Measurements from ENCODE around the gene MYG1.

MYG1 gene

GRCh38 chr12:53299454-53300180 lies at the start of gene MYG1:
Gene MYG1 (plus strand): TSS chr12:53299695. CDS start chr12:53299738, 43 bp downstream.
- peak; percentile 90 for DNase-seq (ENCODE audit: low spot score)

- DNase-seq (ENCODE audit: low spot score) = peak; percentile 91
These were observed 47.8 kb upstream of the MYG1 start for GRCh38 chr12:53251477-53252348.

GRCh38 chr12:53252349-53252916 lies 47.1 kb upstream of the MYG1 start:
- DNase-seq (ENCODE audit: low spot score) = peak; percentile 36

- no peak for DNase-seq (ENCODE audit: low spot score)
These were observed 46.2 kb upstream of the MYG1 start for GRCh38 chr12:53253298-53253697.

GRCh38 chr12:53254816-53255545 lies 44.5 kb upstream of the MYG1 start:
- DNase-seq (ENCODE audit: low spot score) = no peak

- no peak for DNase-seq (ENCODE audit: low spot score)
These were observed 43.5 kb upstream of the MYG1 start for GRCh38 chr12:53255996-53256395.

GRCh38 chr12:53258541-53259539 lies 40.7 kb upstream of the MYG1 start:
- DNase-seq (ENCODE audit: low spot score) = no peak

- DNase-seq (ENCODE audit: low spot score) = no peak
These were observed 39.6 kb upstream of the MYG1 start for GRCh38 chr12:53259891-53260290.

- no peak for DNase-seq (ENCODE audit: low spot score)
These were observed 33.7 kb upstream of the MYG1 start for GRCh38 chr12:53265783-53266182.

- DNase-seq (ENCODE audit: low spot score) = no peak
These were observed 32.0 kb upstream of the MYG1 start for GRCh38 chr12:53267306-53267998.

- DNase-seq (ENCODE audit: low spot score) = peak; percentile 72
These were observed 31.4 kb upstream of the MYG1 start, which contains the start of gene ESPL1 for GRCh38 chr12:53267999-53268629. Gene ESPL1 (plus strand): TSS chr12:53268299. CDS start chr12:53268767, 468 bp downstream.

GRCh38 chr12:53268630-53269562 lies 30.6 kb upstream of the MYG1 start:
- DNase-seq (ENCODE audit: low spot score) = no peak

- DNase-seq (ENCODE audit: low spot score) = no peak
These were observed 25.1 kb upstream of the MYG1 start for GRCh38 chr12:53274445-53274844.

- no peak for DNase-seq (ENCODE audit: low spot score)
These were observed 23.0 kb upstream of the MYG1 start for GRCh38 chr12:53276511-53276910.

- no peak for DNase-seq (ENCODE audit: low spot score)
These were observed 21.5 kb upstream of the MYG1 start for GRCh38 chr12:53277981-53278380.

- no peak for DNase-seq (ENCODE audit: low spot score)
These were observed 20.1 kb upstream of the MYG1 start for GRCh38 chr12:53279283-53279869.

GRCh38 chr12:53279888-53280498 lies 19.5 kb upstream of the MYG1 start:
- no peak for DNase-seq (ENCODE audit: low spot score)

GRCh38 chr12:53286448-53286847 lies 13.0 kb upstream of the MYG1 start:
- DNase-seq (ENCODE audit: low spot score) = no peak
